Femur (tissue), 1 donor: ENCODE data around the gene BARX1.

Experiments used
- DNase-seq: peaks from one replicate; pipeline ENCODE4 v3.0.0-alpha.2; 2017

Gene BARX1

DNA sequence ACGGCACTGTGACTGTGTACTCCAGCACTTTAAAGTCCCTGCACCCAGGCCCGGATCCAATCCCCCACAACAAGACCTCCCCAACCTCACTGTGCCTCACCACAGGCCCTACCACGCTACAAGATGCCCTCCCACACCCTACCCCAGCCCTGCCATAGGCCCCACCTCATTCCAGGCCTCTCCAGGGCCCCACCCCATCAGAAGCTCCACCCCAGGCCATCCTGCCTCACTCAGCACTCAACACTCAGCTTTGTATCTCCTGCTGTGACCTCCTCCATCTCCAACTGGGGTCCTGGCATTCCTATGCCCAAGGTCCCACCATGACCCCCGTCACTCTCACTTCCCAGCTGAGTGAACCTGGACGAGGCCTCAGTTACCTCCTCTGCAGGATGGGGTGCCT is 38.8 kb downstream of the BARX1 start:
- no peak for DNase-seq

DNA sequence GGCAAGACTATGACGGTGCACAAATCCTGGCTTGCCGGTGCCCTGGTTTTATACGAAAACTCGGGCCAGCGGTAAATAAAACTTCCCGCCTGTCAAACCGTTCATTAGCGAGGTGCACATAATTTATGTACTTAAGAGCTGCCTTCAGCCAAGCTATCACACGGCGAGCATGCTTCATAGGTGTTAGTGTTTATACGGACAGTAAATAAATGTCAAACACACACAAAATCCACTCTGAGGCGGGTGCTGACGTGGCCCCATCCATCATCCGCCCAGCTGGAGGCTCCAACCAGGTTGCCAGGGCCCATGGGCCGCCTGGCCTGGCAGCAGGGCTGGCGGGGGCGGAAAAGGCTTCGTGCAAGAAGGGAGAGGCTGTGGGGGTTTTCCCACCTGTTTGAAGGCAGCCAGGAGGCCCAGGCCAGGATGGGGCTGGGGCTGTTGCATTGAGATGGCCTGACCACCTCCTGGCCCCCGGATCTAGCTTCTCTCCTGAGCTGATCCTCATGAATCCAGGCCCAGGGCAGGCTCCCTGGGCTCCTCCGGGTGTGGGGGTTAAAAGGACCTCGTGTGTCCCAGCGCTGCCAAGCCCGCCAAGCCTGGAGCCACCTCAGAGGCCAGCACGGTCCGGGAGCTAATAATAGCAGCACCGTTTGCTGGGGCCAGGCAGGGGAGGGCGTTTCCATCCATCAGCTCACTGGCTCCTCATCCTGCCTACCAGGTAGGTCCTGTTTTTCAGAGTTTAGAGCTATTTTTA is 43.2 kb downstream of the BARX1 start:
- DNase-seq: peak; percentile 52

DNA sequence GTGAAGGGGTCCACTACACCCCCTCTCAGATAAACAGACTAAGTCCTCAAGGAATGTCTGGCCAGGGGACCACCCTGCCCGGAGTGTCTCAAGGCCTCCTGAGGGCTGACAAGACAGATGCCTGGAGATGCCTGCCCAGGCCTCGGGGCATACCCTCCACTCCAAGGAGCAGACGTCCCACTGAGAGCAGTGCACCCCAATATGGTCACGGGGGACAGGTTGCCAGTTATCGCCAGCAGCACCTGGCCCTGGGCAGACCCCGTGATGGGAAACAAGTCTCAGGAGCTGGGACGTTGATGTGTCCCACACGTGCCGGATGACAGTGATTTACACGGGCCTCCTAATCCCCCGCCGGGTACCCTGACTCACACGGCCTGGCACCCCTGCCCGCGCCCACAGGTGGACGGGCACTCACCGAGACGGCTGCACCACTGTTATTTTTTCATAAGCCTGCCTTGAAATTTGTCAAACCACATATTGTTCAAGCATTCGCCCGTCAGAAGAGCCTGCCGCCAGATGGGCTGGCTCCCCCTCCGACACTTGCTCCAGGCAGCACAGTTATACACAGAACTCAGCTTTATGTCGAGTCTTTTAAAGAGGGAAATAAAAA is 43.9 kb downstream of the BARX1 start:
- no peak for DNase-seq

DNA sequence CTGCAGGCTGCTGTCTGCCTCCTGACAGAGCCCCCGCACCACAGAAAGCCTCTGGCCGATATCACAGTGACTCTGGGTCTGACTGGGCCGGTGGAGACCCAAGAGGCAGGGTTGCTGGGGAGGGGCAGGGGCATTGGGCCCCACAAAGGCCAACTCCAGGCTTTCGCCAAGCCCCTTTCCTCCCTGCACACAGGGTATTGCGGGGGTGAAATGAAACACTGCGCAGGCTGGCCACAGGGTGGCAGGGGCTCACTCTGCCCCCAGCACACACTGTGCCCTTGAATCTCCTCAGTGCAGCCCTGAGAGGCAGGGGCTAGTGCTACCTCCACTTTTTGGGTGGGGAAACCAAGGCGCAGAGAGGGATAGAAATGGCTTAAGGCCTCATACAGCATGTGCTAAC is 44.6 kb downstream of the BARX1 start:
- no peak for DNase-seq

DNA sequence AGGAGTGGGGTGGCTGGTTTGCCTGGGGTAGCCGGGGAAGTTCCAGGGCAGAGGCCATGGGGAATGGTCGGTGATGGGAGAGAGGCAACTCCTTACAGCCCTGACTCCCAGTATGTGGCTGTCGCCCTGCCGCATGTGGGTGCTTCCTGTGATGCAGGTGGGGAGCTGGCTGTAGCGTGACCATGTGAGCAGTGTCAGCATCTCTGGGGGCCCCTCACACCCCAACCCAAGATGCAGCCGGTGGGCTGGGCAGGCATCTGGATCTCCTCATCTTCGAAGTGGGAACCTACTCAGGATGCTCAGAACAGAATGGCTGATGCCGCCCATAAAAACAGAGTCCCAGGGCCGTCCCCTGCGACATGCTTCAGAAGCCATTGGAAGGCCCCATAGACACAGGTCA is 45.0 kb downstream of the BARX1 start:
- DNase-seq: no peak

DNA sequence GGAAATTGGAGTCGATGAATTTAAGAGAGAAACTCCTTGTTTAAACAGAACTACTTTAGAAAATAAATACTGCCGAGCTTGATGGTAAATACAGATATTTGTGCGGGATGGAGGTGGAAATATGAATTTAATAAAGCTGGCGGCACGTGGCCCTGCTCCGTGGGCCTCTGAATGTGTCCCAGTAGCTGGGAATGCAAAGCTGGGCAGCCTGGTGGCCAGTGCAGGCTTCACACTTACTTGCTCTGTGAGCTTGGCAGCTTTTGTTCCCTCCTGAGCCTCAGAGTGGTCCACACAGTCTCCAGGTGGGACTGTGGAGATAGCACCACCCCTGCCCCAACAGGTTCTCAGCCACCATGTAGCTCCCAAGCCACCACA is 45.9 kb downstream of the BARX1 start:
- DNase-seq: no peak

DNA sequence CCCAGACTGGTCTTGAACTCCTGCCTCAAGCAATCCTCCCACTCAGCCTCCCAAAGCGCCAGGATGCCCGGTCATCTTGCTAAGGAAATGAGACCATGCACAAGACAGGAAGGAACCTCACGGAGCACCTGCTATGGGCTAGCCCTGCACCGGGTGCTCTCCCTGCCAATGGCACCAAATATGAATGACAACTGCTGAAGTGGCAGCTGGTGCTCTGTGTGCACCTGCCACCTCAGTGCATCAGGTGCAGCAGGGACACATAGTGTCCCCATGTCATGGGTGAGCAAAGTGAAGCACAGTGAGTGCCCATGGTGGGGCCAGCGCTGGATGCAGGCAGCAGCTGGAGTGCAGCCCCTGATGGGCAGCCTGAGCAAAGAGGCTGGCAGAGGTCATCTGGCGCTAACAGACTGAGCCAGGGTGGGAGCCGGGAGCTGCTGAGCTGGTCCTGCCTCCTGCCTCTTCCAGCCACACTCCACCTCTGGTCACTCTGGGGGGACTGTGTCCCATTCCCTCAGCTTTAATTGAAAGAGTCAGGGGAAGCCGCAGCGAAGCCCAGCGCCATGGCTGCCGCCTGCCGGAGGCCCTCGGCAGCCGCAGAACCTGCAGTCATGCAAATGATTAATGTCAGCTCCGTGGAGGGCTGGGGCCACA is 46.4 kb downstream of the BARX1 start:
- DNase-seq: no peak

DNA sequence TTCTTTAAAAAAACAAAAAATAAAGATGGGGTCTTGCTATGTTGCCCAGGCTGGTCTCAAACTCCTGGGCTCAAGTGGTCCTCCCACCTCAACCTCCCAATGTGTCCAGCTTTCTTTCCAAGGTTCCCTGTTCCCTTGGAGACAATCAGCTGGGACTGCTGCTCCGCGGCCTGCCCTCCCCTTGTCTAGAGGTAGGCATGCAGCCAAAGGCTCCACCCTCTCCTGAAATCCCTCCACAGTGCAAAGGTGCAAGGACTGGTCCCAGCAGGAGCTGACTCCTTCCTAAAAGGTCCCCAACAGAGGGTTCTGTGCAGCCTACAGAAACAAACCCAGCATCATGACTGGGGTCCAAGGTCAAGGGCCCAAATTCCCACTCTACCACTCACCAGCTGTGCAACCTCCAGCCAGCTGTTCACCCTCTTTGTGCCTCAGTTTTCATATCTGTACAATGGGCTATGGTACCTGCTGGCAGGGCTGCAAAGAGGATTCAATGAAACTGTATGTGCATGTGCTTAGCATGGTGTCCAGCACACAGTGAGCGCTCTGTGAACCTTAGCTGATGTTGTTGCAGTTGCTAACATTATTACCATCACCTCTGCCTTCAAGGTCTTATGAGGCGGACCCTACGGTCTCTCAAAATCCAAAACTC is 47.5 kb downstream of the BARX1 start:
- DNase-seq: no peak

DNA sequence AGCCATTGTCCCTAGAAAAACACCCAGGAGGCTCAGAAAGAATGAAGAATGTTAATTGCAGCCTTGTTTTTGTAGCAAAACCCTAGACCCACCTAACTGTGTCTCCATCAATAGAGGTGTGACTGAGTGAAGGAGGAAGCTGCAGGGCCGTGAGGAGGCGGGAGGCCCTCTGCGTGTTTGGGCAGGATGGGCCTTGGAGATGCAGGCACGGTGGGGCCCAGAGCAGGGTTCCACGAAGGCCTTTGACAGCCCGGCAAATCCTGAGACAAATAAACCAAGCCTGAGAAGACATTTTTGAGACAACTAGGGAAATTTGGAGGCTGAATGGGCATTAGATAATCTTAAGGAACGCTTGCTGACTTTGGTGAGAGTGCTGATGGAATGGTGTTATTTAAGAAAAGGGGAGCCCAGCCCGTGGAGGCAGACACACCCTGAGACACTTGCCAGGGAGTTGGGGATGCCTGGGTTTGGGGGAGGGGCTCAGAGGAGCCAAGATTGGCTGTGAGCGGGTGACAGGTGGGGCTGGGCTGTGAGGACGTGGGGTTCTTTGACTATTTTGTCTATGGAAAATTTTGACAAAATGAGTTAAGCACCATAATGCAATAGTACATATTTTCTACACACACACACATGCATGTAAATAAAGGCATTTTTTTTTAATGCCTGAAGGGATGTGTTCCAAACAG is 48.8 kb downstream of the BARX1 start:
- DNase-seq: no peak

DNA sequence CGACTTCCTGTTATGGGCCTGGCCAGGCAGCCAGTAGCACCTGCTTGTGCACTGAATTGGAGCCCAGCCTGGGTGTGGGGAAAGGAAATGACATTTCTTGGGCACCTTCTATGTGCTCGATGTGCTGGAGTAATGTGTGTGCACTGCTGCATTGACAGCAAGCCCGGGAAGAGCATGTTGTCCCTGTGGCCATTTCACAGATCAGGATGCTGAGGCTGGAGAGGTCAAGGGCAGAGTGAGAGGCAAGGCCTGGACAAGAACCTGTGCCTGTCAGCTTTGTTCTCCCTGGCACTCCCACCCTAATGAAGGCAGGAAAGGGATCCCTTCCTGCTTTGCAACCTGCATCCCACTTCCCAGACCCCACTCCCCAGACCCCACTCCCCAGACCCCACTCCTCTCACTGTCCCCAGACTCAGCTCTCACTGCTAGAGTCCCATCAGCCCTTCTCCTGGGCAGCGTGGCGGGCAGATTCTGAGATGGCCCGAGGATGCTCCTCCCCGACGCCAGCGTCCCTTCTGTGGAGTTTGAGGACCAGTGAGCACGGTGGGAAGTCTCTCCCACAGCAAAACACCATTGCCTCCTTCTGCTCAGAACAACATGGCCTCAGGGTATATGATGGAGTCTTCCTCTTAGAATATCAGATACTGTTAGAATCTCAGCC is 49.6 kb downstream of the BARX1 start:
- DNase-seq: no peak

DNA sequence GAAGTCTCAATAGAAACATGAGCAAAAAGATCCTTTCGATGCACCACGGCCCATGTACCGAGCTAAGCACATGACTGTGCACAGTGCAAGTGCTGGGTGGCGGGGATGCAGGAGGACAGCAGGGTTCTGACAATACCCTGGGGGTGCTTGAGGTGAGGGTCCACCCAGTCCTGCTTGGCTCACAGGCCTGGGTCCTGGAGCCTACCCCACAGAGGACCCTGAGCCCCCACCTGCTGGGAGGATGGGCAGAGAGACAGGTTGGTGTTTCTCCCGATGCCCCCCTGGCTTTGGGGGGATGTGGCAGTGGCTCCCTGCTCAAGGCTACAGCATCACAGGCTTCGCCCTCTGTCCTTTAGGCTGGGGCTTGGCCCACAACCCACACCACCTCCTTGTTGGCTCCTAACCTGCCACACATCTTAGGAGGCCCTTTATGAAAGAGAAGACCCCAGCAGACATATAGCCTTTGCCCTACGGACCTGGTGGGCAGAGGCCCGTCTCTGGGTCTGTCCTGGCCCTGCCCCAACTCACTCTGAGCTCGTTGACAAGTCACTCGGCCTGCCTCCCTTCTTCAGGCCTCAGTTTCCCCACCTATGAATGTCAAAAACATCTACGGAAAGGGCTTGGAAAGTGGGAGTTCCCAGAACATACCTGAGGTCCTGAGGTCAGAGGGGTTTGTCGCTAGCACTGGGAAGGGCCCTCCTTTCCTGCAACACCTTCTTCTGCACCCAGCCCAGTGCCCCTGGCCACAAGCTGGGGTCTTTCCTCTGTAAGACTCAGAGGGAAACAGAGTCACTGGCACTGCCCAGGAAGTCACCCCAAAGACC is 50.3 kb downstream of the BARX1 start:
- DNase-seq: no peak

DNA sequence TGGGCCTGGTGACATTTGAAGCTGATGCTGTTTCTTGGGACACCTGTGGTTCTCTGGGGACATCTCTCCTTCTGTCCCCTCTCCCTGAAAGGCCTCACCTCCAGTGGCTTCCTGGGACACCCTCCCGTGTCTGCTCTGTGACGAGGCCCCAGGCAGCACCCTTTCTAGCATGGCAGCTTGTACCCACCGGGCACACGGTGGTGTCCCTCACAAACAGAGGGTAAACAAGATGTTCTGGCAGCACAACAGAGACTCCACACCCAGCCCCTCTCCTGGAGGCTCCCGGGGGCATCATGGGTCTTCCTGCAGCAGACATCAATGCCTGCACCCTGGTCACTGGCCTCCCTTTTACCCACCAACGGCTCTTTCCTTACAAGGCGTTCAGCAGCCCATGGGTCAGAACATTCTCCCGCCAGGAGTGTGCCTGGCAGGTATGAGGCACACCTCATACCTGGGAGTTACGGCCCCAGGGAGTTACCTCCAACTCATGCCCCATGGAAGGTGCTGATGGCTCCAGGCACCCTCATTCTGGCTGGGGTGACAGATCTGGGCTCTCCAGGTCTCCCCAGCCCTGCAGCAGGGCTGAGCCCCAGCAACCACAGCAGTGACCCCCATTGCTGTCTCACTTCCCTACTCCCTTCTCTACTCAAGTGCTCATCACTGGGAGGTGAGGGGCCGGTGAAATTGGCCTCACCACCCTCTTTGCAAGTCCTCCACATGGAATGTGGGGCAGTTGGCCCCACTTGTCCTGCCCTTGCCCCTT is 51.1 kb downstream of the BARX1 start:
- DNase-seq: no peak

DNA sequence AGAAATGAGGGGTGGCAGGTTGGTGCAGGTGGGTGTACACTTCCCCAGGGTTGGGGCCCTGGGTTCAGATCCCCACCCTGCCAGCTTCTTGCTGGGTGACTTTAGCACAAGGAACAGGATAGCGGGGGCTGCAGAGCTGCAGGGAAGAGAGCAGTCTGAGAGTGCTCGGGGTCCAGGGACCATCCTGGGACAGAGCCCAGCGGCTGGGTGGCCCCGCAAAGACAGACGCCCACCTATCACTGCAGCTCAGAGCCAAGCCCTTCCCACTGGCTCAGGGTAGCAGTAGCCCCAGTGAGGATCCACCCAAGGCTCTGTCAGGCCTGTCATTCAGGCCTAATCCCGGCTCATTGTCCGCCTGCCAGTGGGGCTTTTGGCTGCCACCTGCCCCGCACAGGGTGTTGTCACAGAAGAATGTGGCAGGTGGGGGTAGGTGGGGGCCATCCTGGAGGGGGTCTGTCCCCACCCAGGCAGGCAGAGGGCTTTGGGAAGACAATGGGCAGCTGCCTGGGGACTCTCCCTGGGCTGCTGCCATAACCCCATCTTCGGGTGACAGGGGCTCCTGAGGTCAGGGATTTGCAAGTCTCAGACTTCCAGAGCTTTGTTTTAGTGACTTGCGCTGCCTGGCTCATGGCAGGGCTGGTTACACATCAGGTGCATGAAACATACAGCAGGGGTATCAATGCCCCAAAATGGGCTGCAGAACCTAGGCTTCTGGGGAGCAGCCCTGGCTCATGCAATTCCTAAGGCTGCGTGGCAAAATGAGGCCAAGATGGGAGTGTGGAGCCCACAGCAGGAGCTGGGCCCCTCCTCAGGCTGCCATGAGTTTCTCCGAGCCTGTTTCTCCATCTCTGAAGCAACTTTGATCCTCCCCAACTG is 52.1 kb downstream of the BARX1 start:
- DNase-seq: peak; percentile 10

DNA sequence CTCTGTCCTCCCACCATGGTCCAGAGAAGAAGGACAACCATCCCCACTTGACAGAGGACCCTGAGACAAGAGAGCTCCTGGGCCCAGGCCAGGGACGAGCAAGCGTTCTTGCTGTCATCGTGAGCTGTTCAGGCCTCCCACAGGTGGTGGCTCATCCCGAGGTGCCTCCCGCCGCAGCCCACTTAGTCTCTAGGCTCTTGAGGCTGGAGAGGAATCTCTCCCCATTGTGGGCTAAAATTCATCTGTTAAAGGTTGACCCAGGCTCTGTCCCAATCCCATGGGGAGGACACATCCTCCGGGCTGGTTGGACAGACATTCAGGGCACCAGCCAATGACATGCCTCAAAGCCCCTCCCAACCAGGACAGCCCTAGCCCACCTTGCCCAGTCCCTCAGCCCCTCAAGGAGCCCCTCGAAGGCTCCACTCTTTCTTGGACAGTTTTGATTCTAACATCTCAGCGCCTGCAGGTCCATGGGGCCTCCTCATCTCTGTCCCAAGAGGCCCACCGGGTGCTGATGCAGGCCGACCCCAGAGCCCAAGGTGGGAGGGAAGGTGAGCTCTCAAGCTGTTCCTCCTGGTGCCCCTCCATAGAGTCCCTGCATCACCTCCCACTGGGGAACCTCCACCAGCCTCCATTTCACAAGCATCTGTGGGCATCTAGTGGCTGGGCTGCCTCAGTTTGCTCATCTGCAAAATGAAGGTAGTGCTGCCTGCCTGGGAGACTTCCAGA is 52.9 kb downstream of the BARX1 start:
- DNase-seq: peak; percentile 12
